Astrocyte of the cerebellum (primary cell): Measurements from ENCODE around the gene RASA4B.
"Not testable (repeated sequence)": the region's sequence is repeated elsewhere in the genome, so short reads cannot be mapped to it uniquely, and the experiment has no call there.

Experiments used
- DNase-seq: peaks from one replicate; pipeline ENCODE4 v3.0.0-alpha.2; 2011; ENCODE audit warnings: low read depth
- H3K4me3 ChIP-seq: 2 replicates; pipeline ENCODE4 v1.5.1; 2011; ENCODE audit warnings: mild to moderate bottlenecking, low read depth, low read length, moderate library complexity
- in situ Hi-C: cut with HindIII; loops from 2 replicates; pipeline ENCODE4 v1.10.0; 2017; ENCODE audit warnings: low sequenced_read_pairs
- TF ChIP-seq, protein P1 (sequence below): IDR thresholded peaks from 2 replicates; pipeline ENCODE4 v1.5.1; 2012; ENCODE audit warnings: low read length, low read depth, moderate library complexity, mild to moderate bottlenecking; ENCODE audit errors: missing control alignments

RASA4B gene

GRCh38 chr7:102484317-102484716, 33.3 kb downstream of the RASA4B start:
- in situ Hi-C loops, DNase-seq, H3K4me3 ChIP-seq: not testable (repeated sequence)

- DNase-seq, in situ Hi-C loops, H3K4me3 ChIP-seq: not testable (repeated sequence)
Observed at GRCh38 chr7:102481962-102482361, 35.6 kb downstream of the RASA4B start.

GRCh38 chr7:102479982-102480637, 37.5 kb downstream of the RASA4B start:
- TF ChIP-seq, protein P1, sequence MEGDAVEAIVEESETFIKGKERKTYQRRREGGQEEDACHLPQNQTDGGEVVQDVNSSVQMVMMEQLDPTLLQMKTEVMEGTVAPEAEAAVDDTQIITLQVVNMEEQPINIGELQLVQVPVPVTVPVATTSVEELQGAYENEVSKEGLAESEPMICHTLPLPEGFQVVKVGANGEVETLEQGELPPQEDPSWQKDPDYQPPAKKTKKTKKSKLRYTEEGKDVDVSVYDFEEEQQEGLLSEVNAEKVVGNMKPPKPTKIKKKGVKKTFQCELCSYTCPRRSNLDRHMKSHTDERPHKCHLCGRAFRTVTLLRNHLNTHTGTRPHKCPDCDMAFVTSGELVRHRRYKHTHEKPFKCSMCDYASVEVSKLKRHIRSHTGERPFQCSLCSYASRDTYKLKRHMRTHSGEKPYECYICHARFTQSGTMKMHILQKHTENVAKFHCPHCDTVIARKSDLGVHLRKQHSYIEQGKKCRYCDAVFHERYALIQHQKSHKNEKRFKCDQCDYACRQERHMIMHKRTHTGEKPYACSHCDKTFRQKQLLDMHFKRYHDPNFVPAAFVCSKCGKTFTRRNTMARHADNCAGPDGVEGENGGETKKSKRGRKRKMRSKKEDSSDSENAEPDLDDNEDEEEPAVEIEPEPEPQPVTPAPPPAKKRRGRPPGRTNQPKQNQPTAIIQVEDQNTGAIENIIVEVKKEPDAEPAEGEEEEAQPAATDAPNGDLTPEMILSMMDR, result peak; percentile 35
- in situ Hi-C loops, H3K4me3 ChIP-seq, DNase-seq: not testable (repeated sequence)

DNA sequence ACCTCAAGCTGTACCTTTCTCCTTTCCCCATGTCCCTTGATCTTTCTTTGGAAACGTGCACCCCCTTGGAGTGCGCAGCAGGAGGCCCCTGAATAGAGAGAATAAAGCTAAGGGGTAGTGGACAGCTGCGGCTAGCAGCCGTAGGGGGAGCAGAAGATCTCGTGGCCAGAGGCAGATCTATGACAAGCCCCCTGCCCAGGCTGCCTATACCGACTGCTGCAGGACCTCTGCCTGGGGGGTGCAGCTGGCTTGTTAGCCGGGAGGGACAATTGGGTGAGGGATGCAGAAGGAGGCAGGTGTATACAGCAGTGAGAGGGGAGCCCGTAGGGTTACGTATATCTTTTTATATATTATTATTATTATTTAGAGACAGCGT, 38.4 kb downstream of the RASA4B start:
- in situ Hi-C loops, DNase-seq, H3K4me3 ChIP-seq: not testable (repeated sequence)

DNA sequence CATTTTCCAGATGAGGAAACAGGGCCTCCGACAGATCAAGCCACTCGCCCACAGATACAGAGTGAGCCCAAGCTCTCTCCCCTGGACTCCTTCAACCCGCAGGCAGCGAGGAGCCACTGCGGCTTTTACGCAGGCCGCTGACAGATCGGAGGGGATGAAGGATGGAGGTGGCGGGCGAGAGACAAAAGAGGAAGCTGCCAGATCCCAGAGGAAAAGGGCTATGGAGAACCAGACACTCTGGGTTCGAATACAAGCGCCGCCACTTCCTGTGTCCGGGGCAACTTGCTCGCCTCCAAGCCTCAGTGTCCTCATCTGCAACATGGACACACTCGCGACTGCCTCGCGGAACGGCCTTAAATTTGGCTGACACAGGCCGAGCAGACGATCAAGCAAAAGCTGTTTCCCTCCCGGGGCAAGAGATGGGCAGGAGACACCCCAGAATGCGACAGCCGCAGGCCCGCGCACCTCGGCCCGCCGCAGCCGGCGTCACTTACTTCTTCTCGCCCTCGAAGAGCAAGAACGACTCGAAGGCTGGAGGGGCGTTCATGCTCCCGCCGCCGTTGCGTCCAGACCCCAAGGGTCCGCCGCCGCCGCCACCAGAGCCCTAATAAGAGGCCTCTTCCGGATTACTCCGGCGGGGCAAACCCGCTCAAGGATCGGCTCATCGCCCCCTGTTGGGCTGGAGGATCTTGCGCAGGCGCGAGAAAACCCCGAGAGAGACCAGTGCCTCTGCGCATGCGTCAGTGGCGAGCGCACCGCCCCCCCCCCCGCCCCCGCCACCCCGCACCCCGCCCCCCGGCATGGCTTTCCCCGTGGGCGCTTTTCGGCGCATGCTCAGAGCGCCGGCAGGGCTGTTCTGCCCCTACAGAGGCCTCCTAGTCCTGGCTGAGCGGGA, 39.0 kb downstream of the RASA4B start, which contains the start of gene POLR2J:
Gene POLR2J (minus strand): TSS at position 609 of the 895 bp plus-strand sequence. CDS start 62 bp downstream, at position 547.
- DNase-seq, in situ Hi-C loops: not testable (repeated sequence)
- H3K4me3 ChIP-seq, result peak within 1 kb of the TSS; percentile 31

DNA sequence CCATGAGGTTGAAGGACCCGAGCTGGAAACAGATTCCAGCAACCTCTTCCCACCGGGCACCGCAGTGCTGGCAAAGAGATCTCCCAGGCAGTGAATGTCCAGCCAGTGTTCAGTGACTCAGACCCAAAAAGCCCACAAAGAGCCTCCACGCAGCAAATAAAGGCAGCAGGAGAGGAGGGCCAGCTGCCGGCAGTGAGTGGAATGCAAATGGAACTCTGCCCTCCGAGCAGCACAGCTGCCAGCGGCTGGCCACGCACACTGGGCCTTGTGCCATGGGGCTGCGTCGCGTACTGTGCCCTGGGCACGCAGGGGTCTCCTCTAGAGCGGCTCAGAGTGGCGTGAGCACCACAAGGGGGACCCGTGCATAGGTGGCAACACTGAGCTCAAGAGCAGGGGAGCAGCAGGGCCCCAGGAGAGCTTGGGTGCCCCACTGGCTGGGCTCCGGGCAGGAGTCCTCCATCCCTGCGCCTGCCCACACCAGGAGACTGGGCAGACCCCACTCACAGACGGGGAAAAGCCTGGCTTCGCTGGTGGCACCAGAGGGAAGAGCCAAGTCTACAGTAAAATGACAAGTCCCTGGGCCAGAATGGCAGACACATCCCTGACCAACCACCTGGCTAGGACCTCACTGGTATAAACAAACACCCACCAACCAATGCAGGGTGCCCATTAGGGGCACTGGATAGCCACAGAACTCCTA, 42.7 kb downstream of the RASA4B start:
- in situ Hi-C loops, DNase-seq, H3K4me3 ChIP-seq: not testable (repeated sequence)

DNA sequence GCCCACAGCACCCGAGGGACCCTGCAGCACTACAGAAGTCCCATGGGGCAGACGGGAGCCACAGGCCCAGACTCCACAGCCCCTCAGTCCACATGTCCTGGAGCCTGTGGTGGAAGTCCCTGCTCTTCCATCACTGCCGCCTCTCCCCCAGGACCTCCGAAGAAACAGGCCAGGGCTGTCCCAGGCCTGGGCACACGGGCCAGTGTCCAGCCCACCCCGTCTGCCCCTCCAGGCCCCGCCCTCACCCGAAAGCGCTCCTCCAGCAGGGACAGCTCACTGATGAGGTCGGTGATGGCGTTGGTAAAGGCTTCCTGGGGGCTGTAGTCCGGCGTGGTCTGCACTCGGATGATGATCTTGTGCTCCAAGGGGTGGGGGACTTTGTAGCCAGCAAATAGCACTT, 43.5 kb downstream of the RASA4B start:
- in situ Hi-C loops, H3K4me3 ChIP-seq, DNase-seq: not testable (repeated sequence)

DNA sequence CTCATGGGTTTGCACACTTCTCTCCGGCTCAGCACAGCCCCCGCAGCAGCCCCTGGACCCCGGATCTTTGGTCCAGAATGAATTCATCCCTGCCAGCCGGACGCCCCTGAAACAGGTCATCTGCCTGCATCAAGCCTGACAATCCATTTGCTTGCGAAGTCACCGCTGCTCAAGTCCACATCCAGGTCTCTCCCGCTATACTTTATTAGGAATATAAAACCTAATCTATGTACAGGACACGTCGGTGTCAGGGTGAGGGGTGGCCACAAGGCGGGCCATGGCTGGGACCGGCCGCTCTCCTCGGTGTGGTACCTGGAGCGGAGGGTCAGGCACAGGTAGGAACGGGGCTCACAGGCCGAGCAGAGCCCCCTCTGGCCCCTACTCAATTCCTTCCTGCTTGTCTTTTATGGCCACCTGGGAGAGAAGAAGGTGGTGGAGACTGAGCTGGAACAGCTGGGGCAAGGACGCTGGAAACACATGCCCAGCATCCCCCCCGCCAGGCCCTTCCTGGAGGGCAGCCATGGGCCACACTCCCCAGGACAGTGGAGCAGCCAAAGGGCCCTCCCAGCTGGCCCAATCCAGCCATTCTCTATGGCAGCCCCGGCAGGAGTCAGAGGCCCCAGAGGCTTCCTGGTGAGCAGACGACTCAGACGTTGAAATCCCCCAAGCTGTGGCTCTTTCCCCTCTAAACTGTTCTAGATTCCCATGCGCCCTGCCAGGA, 44.1 kb downstream of the RASA4B start:
- TF ChIP-seq, protein P1, result no peak
- DNase-seq, result no peak
- H3K4me3 ChIP-seq, result no peak overlapping the region
- in situ Hi-C loops, result no loop called here

GRCh38 chr7:102472126-102473041, 45.2 kb downstream of the RASA4B start:
- no peak overlapping the region for H3K4me3 ChIP-seq
- DNase-seq, result no peak
- in situ Hi-C loops, result no loop called here
- TF ChIP-seq, protein P1, result no peak
